Mesenchymal stem cell (in vitro differentiated cells and primary cell): ENCODE data around the gene TRPM4.

ENCODE experiments used
- DNase-seq: peaks from one replicate; pipeline ENCODE4 v3.0.0-alpha.2; 2013
- H2AFZ ChIP-seq: one replicate; pipeline ENCODE4 v1.6.1; 2013; ENCODE audit warnings: low read depth, mild to moderate bottlenecking, control low read depth, inconsistent platforms, low read length, moderate library complexity
- H2AK5ac ChIP-seq: 2 replicates; pipeline ENCODE4 v1.6.1; 2013; ENCODE audit warnings: low read length, moderate library complexity, mild to moderate bottlenecking, inconsistent platforms; ENCODE audit not compliant: severe bottlenecking
- H2BK120ac ChIP-seq: one replicate; pipeline ENCODE4 v1.6.1; 2013; ENCODE audit warnings: low read depth, mild to moderate bottlenecking, inconsistent platforms, low read length, moderate library complexity
- H2BK12ac ChIP-seq, 2 experiments: one replicate each; pipeline ENCODE4 v1.6.1; 2013; ENCODE audit warnings: inconsistent platforms in 2 of 2, low read length in 2 of 2, mild to moderate bottlenecking in 2 of 2, moderate library complexity in 2 of 2, control low read depth in 1 of 2
- H2BK15ac ChIP-seq: one replicate; pipeline ENCODE4 v1.6.1; 2013; ENCODE audit warnings: mild to moderate bottlenecking, low read depth, inconsistent platforms; ENCODE audit not compliant: poor library complexity, severe bottlenecking
- H2BK5ac ChIP-seq: 2 replicates; pipeline ENCODE4 v1.6.1; 2013; ENCODE audit warnings: low read depth, mild to moderate bottlenecking, low read length, control low read depth, inconsistent platforms; ENCODE audit not compliant: poor library complexity, severe bottlenecking
- H3K14ac ChIP-seq, 2 experiments: one replicate each; pipeline ENCODE4 v1.6.1; 2013; ENCODE audit warnings: inconsistent platforms in 2 of 2, low read length in 2 of 2, control low read depth in 1 of 2, mild to moderate bottlenecking in 1 of 2, moderate library complexity in 1 of 2
- H3K18ac ChIP-seq, 2 experiments: one replicate each; pipeline ENCODE4 v1.6.1; 2013; ENCODE audit warnings: inconsistent platforms in 2 of 2, low read length in 2 of 2, control low read depth in 1 of 2, low read depth in 1 of 2, mild to moderate bottlenecking in 1 of 2
- H3K23ac ChIP-seq, 2 experiments: one replicate each; pipeline ENCODE4 v1.6.1; 2013; ENCODE audit warnings: inconsistent platforms in 2 of 2, low read length in 2 of 2, mild to moderate bottlenecking in 2 of 2, moderate library complexity in 2 of 2, control low read depth in 1 of 2
- H3K27ac ChIP-seq: 2 replicates; pipeline ENCODE4 v1.5.1; 2013; ENCODE audit warnings: mild to moderate bottlenecking, moderate library complexity, low read length, control low read depth, inconsistent platforms; ENCODE audit not compliant: poor library complexity, severe bottlenecking
- H3K27me3 ChIP-seq, 2 experiments: 2 replicates each; pipeline versions ENCODE4 v1.6.1 to v1.7.0; 2013; ENCODE audit warnings: low read length in 2 of 2, mild to moderate bottlenecking in 2 of 2, moderate library complexity in 2 of 2, control low read depth in 1 of 2, inconsistent platforms in 1 of 2; ENCODE audit not compliant: control insufficient read depth in 1 of 2, insufficient read depth in 1 of 2
- H3K36me3 ChIP-seq, 2 experiments: 2 replicates each; pipeline versions ENCODE4 v1.6.1 to v1.7.0; 2013; ENCODE audit warnings: low read length in 2 of 2, control low read depth in 1 of 2, inconsistent platforms in 1 of 2, low read depth in 1 of 2, mild to moderate bottlenecking in 1 of 2; ENCODE audit not compliant: insufficient read depth in 2 of 2, control insufficient read depth in 1 of 2
- H3K4ac ChIP-seq, 2 experiments: one replicate each; pipeline ENCODE4 v1.6.1; 2013; ENCODE audit warnings: inconsistent platforms in 2 of 2, low read length in 2 of 2, mild to moderate bottlenecking in 2 of 2, moderate library complexity in 2 of 2, control low read depth in 1 of 2, low read depth in 1 of 2
- H3K4me1 ChIP-seq: 2 replicates; pipeline ENCODE4 v1.6.1; 2013; ENCODE audit warnings: low read depth, low read length, control low read depth; ENCODE audit not compliant: control insufficient read depth, insufficient read depth
- H3K4me2 ChIP-seq: 2 replicates; pipeline ENCODE4 v1.6.1; 2013; ENCODE audit warnings: low read length, mild to moderate bottlenecking, inconsistent platforms; ENCODE audit not compliant: poor library complexity, severe bottlenecking
- H3K4me3 ChIP-seq, 2 experiments: 2 replicates each; pipeline versions ENCODE4 v1.5.1 to v1.7.0; 2013; ENCODE audit warnings: low read length in 2 of 2, mild to moderate bottlenecking in 2 of 2, control low read depth in 1 of 2, low read depth in 1 of 2; ENCODE audit not compliant: insufficient read depth in 1 of 2
- H3K79me1 ChIP-seq: replicated peaks from 2 replicates; pipeline ENCODE4 v1.6.1; 2013; ENCODE audit warnings: mild to moderate bottlenecking, control low read depth, low read length, inconsistent platforms; ENCODE audit not compliant: poor library complexity, severe bottlenecking
- H3K9ac ChIP-seq: 2 replicates; pipeline ENCODE4 v1.7.0; 2013; ENCODE audit warnings: mild to moderate bottlenecking, low read length, moderate library complexity
- H3K9me3 ChIP-seq: 2 replicates; pipeline ENCODE4 v1.7.0; 2013; ENCODE audit warnings: mild to moderate bottlenecking, low read length; ENCODE audit not compliant: control insufficient read depth
- H4K8ac ChIP-seq: one replicate; pipeline ENCODE4 v1.6.1; 2013; ENCODE audit warnings: inconsistent platforms, mild to moderate bottlenecking, low read length, moderate library complexity
- H4K91ac ChIP-seq: one replicate; pipeline ENCODE4 v1.6.1; 2013; ENCODE audit warnings: mild to moderate bottlenecking, low read length, inconsistent platforms
- WGBS: methylation state at CpG from one replicate; pipeline ENCODE4 v1.1.7; 2013; ENCODE audit warnings: mixed read lengths; 5-methylcytosine and 5-hydroxymethylcytosine counted together

Gene TRPM4

GRCh38 chr19:49153167-49153809 is 4.3 kb upstream of the TRPM4 start:
- H2AK5ac ChIP-seq: no peak overlapping the region
- no peak overlapping the region for H3K4me2 ChIP-seq
- no peak overlapping the region for H3K18ac ChIP-seq
- H3K4ac ChIP-seq: no peak overlapping the region
- H3K14ac ChIP-seq: no peak overlapping the region
- H3K36me3 ChIP-seq: no peaks in the 10 kb centered on the region
- H2BK12ac ChIP-seq: no peak overlapping the region
- no peak overlapping the region for H3K9ac ChIP-seq
- H2BK5ac ChIP-seq: no peak overlapping the region
- no peak overlapping the region for H3K4me3 ChIP-seq
- WGBS: 95% methylated on average over 10 of the region's 10 CpGs
- H3K79me1 ChIP-seq: peaks cover 6% of the 10 kb centered on the region
- no peak overlapping the region for H3K27ac ChIP-seq
- DNase-seq: no peak
- no peak overlapping the region for H2AFZ ChIP-seq
- no peak overlapping the region for H4K91ac ChIP-seq
- H2BK15ac ChIP-seq: no peak overlapping the region
- H3K27me3 ChIP-seq: peaks cover 15 to 16% of the 10 kb centered on the region in 2 experiments
- H3K23ac ChIP-seq: no peak overlapping the region
- H3K4me1 ChIP-seq: peaks cover 30% of the 10 kb centered on the region
- H2BK120ac ChIP-seq: no peak overlapping the region
- H4K8ac ChIP-seq: no peak overlapping the region
- no peaks in the 10 kb centered on the region for H3K9me3 ChIP-seq

- Histone ChIP-seq H3K4me2 (no peak overlapping the region), H3K23ac (no peak overlapping the region), H2BK120ac (no peak overlapping the region), H2BK12ac (no peak overlapping the region), H3K9me3 (no peaks in the 10 kb centered on the region), H2AFZ (no peak overlapping the region), H3K4me3 (no peak overlapping the region), H3K36me3 (no peaks in the 10 kb centered on the region), H2BK15ac (no peak overlapping the region), H3K79me1 (peaks cover 7% of the 10 kb centered on the region), H2AK5ac (no peak overlapping the region), H4K8ac (no peak overlapping the region), H3K14ac (no peak overlapping the region), H3K4ac (no peak overlapping the region), H3K27ac (no peak overlapping the region), H3K9ac (no peak overlapping the region), H4K91ac (no peak overlapping the region), H3K18ac (no peak overlapping the region), H3K4me1 (peaks cover 28% of the 10 kb centered on the region), H2BK5ac (no peak overlapping the region), H3K27me3 (peaks cover 10 to 11% of the 10 kb centered on the region in 2 experiments)
- 95% methylated on average over 6 of the region's 6 CpGs for WGBS
- DNase-seq: no peak
Observed at GRCh38 chr19:49154279-49154678, 3.3 kb upstream of the TRPM4 start.

GRCh38 chr19:49155005-49155819 is 2.4 kb upstream of the TRPM4 start, which contains the start of gene HRC:
Gene HRC, minus strand, starts transcription at chr19:49155396. Its CDS starts 159 bp downstream, at chr19:49155237.
- Histone ChIP-seq H3K4me3 (no peak within 1 kb of the TSS), H3K27me3 (peaks cover 10 to 11% of the 10 kb centered on the region in 2 experiments), H3K23ac (no peak within 1 kb of the TSS), H2BK15ac (peak within 1 kb of the TSS; percentile 2), H2BK120ac (no peak within 1 kb of the TSS), H3K4me2 (no peak within 1 kb of the TSS), H3K18ac (no peak within 1 kb of the TSS), H3K9ac (no peak within 1 kb of the TSS), H4K91ac (no peak within 1 kb of the TSS), H2BK12ac (peak within 1 kb of the TSS in 1 of 2 experiments; percentile 40), H3K14ac (no peak within 1 kb of the TSS), H3K79me1 (peaks cover 13% of the 10 kb centered on the region), H2AFZ (no peak within 1 kb of the TSS), H2BK5ac (no peak within 1 kb of the TSS), H2AK5ac (no peak within 1 kb of the TSS), H3K27ac (no peak within 1 kb of the TSS), H3K4me1 (peaks cover 22% of the 10 kb centered on the region), H3K9me3 (no peaks in the 10 kb centered on the region), H3K4ac (no peak within 1 kb of the TSS), H3K36me3 (no peaks in the 10 kb centered on the region), H4K8ac (no peak within 1 kb of the TSS)
- DNase-seq: no peak
- 72% methylated on average over 19 of the region's 19 CpGs for WGBS

GRCh38 chr19:49155820-49156346 is 1.7 kb upstream of the TRPM4 start:
- Histone ChIP-seq H3K18ac (no peak overlapping the region), H2AK5ac (no peak overlapping the region), H3K36me3 (peaks cover 0 to 4% of the 10 kb centered on the region in 2 experiments), H3K4me2 (no peak overlapping the region), H3K27me3 (peaks cover 10 to 11% of the 10 kb centered on the region in 2 experiments), H3K14ac (no peak overlapping the region), H3K9me3 (no peaks in the 10 kb centered on the region), H3K27ac (no peak overlapping the region), H3K4me1 (peaks cover 23% of the 10 kb centered on the region), H2BK5ac (no peak overlapping the region), H2AFZ (no peak overlapping the region), H4K8ac (no peak overlapping the region), H2BK120ac (no peak overlapping the region), H3K9ac (no peak overlapping the region), H2BK12ac (peak overlapping the region in 1 of 2 experiments; percentile 40), H3K23ac (no peak overlapping the region), H3K4ac (no peak overlapping the region), H3K4me3 (no peak overlapping the region), H3K79me1 (peaks cover 15% of the 10 kb centered on the region), H2BK15ac (peak overlapping the region; percentile 2), H4K91ac (no peak overlapping the region)
- no peak for DNase-seq
- WGBS: 18% methylated on average over 4 of the region's 4 CpGs
